Neuronal stem cell (in vitro differentiated cells): ENCODE results near the gene ZCCHC7.

Source experiments
- DNase-seq: peaks from one replicate; pipeline ENCODE4 v3.0.0-alpha.2; 2013; ENCODE audit warnings: low spot score
- H2AFZ ChIP-seq: one replicate; pipeline ENCODE4 v1.6.1; 2013; ENCODE audit warnings: mild to moderate bottlenecking, low read length, inconsistent platforms
- H2AK5ac ChIP-seq: 2 replicates; pipeline ENCODE4 v1.6.1; 2013; ENCODE audit warnings: low read depth, mild to moderate bottlenecking, inconsistent platforms, low read length, moderate library complexity, mixed read lengths
- H2BK120ac ChIP-seq: 2 replicates; pipeline ENCODE4 v1.6.1; 2013; ENCODE audit warnings: low read depth, mild to moderate bottlenecking, inconsistent platforms, low read length, moderate library complexity, mixed read lengths
- H2BK12ac ChIP-seq: one replicate; pipeline ENCODE4 v1.6.1; 2013; ENCODE audit warnings: low read length, inconsistent platforms
- H2BK15ac ChIP-seq: 2 replicates; pipeline ENCODE4 v1.6.1; 2013; ENCODE audit warnings: mild to moderate bottlenecking, low read length, inconsistent platforms, mixed read lengths
- H2BK5ac ChIP-seq: one replicate; pipeline ENCODE4 v1.6.1; 2013; ENCODE audit warnings: inconsistent platforms, mild to moderate bottlenecking, low read length, moderate library complexity
- H3K14ac ChIP-seq: one replicate; pipeline ENCODE4 v1.6.1; 2013; ENCODE audit warnings: low read length, inconsistent platforms
- H3K18ac ChIP-seq: 2 replicates; pipeline ENCODE4 v1.6.1; 2013; ENCODE audit warnings: low read length, inconsistent platforms
- H3K23ac ChIP-seq: 2 replicates; pipeline ENCODE4 v1.6.1; 2013; ENCODE audit warnings: low read depth, mild to moderate bottlenecking, mixed read lengths, low read length, inconsistent platforms; ENCODE audit not compliant: poor library complexity
- H3K27ac ChIP-seq: replicated peaks from 3 replicates; pipeline ENCODE4 v1.5.1; 2013; ENCODE audit warnings: low read length, inconsistent platforms
- H3K27me3 ChIP-seq, 3 experiments: 2 replicates each; pipeline ENCODE4 v1.6.1; 2013; ENCODE audit warnings: low read length in 3 of 3, mild to moderate bottlenecking in 2 of 3, inconsistent platforms in 1 of 3, low read depth in 1 of 3, mixed read lengths in 1 of 3, moderate library complexity in 1 of 3; ENCODE audit not compliant: control insufficient read depth in 3 of 3, insufficient read depth in 3 of 3
- H3K36me3 ChIP-seq, 2 donors: replicated peaks in 1 of 2; 2 replicates each; pipeline ENCODE4 v1.6.1; 2013; ENCODE audit warnings: low read length in 2 of 2; ENCODE audit not compliant: control insufficient read depth in 2 of 2, insufficient read depth in 2 of 2
- H3K4ac ChIP-seq: 2 replicates; pipeline ENCODE4 v1.6.1; 2013; ENCODE audit warnings: inconsistent platforms, mild to moderate bottlenecking, low read length, moderate library complexity
- H3K4me1 ChIP-seq, 2 donors: 1 replicate in 1 of 2; 2 replicates in 1 of 2; pipeline ENCODE4 v1.6.1; 2013; ENCODE audit warnings: low read length in 2 of 2, low read depth in 1 of 2; ENCODE audit not compliant: control insufficient read depth in 2 of 2, insufficient read depth in 1 of 2
- H3K4me2 ChIP-seq: one replicate; pipeline ENCODE4 v1.6.1; 2013; ENCODE audit warnings: mild to moderate bottlenecking, low read length, inconsistent platforms; ENCODE audit not compliant: insufficient read depth, poor library complexity, severe bottlenecking
- H3K4me3 ChIP-seq, 2 donors: 2 replicates each; pipeline ENCODE4 v1.5.1; 2013; ENCODE audit warnings: low read length in 2 of 2, mild to moderate bottlenecking in 2 of 2, inconsistent platforms in 1 of 2, moderate library complexity in 1 of 2
- H3K79me1 ChIP-seq: one replicate; pipeline ENCODE4 v1.6.1; 2013; ENCODE audit warnings: low read depth, mild to moderate bottlenecking, inconsistent platforms, low read length, moderate library complexity
- H3K9ac ChIP-seq: one replicate; pipeline ENCODE4 v1.6.1; 2013; ENCODE audit warnings: mild to moderate bottlenecking, low read depth, low read length, inconsistent platforms; ENCODE audit not compliant: poor library complexity
- H3K9me3 ChIP-seq, 2 donors: replicated peaks in 1 of 2; 2 replicates each; pipeline versions ENCODE3 to v1.6.1; 2013; ENCODE audit warnings: low read length in 2 of 2, mild to moderate bottlenecking in 2 of 2, inconsistent platforms in 1 of 2, low read depth in 1 of 2, mixed read lengths in 1 of 2, moderate library complexity in 1 of 2; ENCODE audit not compliant: control insufficient read depth in 2 of 2, insufficient read depth in 1 of 2
- H4K8ac ChIP-seq: one replicate; pipeline ENCODE4 v1.6.1; 2013; ENCODE audit warnings: low read depth, mild to moderate bottlenecking, inconsistent platforms, low read length, moderate library complexity
- H4K91ac ChIP-seq: one replicate; pipeline ENCODE4 v1.6.1; 2013; ENCODE audit warnings: low read length, low read depth, mild to moderate bottlenecking, inconsistent platforms; ENCODE audit not compliant: poor library complexity
- WGBS, 2 donors: extraction: QIAGEN DNeasy Blood & Tissue Kit; methylation state at CpG; one replicate each; pipeline ENCODE4 v1.1.7; 2013; ENCODE audit warnings: missing lambda C conversion rate in 2 of 2, mixed read lengths in 1 of 2; ENCODE audit not compliant: insufficient read length in 2 of 2, insufficient replicate concordance in 1 of 2; ENCODE audit errors: extremely low coverage in 2 of 2; 5-methylcytosine and 5-hydroxymethylcytosine counted together

ZCCHC7 gene

GRCh38 chr9:37348917-37349316 is 228.5 kb downstream of the ZCCHC7 start:
- no peak overlapping the region for H3K4me3 ChIP-seq
- H3K79me1 ChIP-seq: no peaks in the 10 kb centered on the region
- H3K36me3 ChIP-seq: peaks cover 2 to 46% of the 10 kb centered on the region in 2 donors
- WGBS, 2 donors: no CpG with 5 or more reads among the region's 3 CpGs
- no peak overlapping the region for H3K14ac ChIP-seq
- no peak overlapping the region for H3K4me2 ChIP-seq
- H3K27me3 ChIP-seq: no peaks in the 10 kb centered on the region
- H2BK120ac ChIP-seq: no peak overlapping the region
- H3K4ac ChIP-seq: no peak overlapping the region
- H3K27ac ChIP-seq: no peak overlapping the region
- H3K18ac ChIP-seq: no peak overlapping the region
- H3K9me3 ChIP-seq: no peaks in the 10 kb centered on the region
- no peak overlapping the region for H2AFZ ChIP-seq
- no peak overlapping the region for H2BK15ac ChIP-seq
- H3K9ac ChIP-seq: no peak overlapping the region
- H3K23ac ChIP-seq: no peak overlapping the region
- no peak overlapping the region for H2BK5ac ChIP-seq
- no peak for DNase-seq
- no peak overlapping the region for H4K8ac ChIP-seq
- no peak overlapping the region for H2BK12ac ChIP-seq
- no peaks in the 10 kb centered on the region for H3K4me1 ChIP-seq
- H2AK5ac ChIP-seq: no peak overlapping the region
- H4K91ac ChIP-seq: no peak overlapping the region

DNA sequence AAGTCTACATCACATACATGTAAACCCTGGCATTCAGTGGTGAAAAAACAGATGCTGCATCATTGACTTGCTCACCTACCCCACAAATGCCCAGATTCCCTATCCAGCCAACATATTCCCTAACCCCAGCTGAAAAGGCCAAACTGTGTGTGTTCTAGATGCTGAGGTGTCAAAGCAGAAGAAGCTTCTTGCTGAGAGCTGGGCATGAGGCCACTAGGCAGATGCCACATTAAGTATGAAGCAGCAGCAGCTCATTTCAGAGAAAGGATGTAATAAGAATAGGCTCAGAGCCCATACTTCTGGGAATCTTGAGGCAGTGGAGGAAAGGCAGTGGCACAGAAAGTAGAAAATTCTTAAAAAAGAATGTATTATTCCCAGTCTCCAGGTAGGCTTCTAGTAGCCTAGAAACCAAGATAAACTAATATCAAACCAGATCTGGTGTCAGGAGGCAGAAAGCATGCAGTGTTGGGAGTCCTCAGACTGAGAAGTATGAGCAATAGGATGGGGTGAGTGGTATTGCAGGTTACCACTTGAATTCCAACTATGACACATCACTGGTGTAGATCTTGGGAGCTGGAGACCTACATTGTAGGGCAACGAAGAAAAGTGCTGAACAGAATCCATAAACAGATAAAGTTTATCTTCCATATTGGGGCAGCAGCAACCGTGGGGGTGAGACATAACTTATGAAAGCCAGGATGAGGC is 230.3 kb downstream of the ZCCHC7 start:
- Histone ChIP-seq H2BK12ac (no peak overlapping the region), H3K36me3 (peaks cover 2 to 60% of the 10 kb centered on the region in 2 donors), H3K4ac (no peak overlapping the region), H2BK15ac (no peak overlapping the region), H3K18ac (no peak overlapping the region), H3K9ac (no peak overlapping the region), H3K4me1 (no peaks in the 10 kb centered on the region), H3K27me3 (no peaks in the 10 kb centered on the region), H2BK120ac (no peak overlapping the region), H3K14ac (no peak overlapping the region), H3K4me3 (no peak overlapping the region), H3K9me3 (no peaks in the 10 kb centered on the region), H3K79me1 (no peaks in the 10 kb centered on the region), H3K27ac (no peak overlapping the region), H2BK5ac (no peak overlapping the region), H2AK5ac (no peak overlapping the region), H4K8ac (no peak overlapping the region), H2AFZ (no peak overlapping the region), H3K23ac (no peak overlapping the region), H3K4me2 (no peak overlapping the region), H4K91ac (no peak overlapping the region)
- no CpG with 5 or more reads among the region's 2 CpGs for WGBS, 2 donors
- no peak for DNase-seq

DNA sequence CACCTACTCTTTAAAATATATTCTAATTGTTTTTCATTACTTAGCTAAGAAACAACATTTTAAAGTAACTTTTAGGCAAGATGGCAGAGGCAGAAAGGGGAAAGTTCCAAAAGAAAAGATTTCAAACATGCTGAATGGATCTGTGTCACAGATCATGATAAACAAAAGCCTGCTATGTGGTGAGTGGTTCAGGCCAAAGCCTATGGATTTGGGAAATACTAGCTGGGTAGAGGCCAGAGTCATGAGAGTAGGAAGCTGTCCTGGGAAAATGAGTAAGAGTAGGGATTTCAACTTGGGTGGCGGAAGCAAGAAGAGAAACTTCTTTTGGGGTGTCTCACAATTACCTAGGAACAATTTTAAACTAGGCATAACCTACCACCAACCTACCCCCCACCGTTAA is 233.4 kb downstream of the ZCCHC7 start:
- no peak overlapping the region for H4K8ac ChIP-seq
- no CpG with 5 or more reads among the region's 2 CpGs for WGBS, 2 donors
- no peak overlapping the region for H2BK12ac ChIP-seq
- H2AFZ ChIP-seq: no peak overlapping the region
- H3K4me1 ChIP-seq: no peaks in the 10 kb centered on the region
- no peak overlapping the region for H3K18ac ChIP-seq
- H3K36me3 ChIP-seq: peaks cover 2 to 85% of the 10 kb centered on the region in 2 donors
- H3K27me3 ChIP-seq: no peaks in the 10 kb centered on the region
- H3K79me1 ChIP-seq: no peaks in the 10 kb centered on the region
- no peaks in the 10 kb centered on the region for H3K9me3 ChIP-seq
- no peak overlapping the region for H3K4me3 ChIP-seq
- no peak overlapping the region for H2BK15ac ChIP-seq
- no peak overlapping the region for H3K9ac ChIP-seq
- no peak overlapping the region for H3K14ac ChIP-seq
- no peak overlapping the region for H3K27ac ChIP-seq
- H2AK5ac ChIP-seq: no peak overlapping the region
- no peak overlapping the region for H2BK5ac ChIP-seq
- H3K4ac ChIP-seq: no peak overlapping the region
- no peak overlapping the region for H3K23ac ChIP-seq
- no peak for DNase-seq
- no peak overlapping the region for H4K91ac ChIP-seq
- no peak overlapping the region for H2BK120ac ChIP-seq
- H3K4me2 ChIP-seq: no peak overlapping the region

DNA sequence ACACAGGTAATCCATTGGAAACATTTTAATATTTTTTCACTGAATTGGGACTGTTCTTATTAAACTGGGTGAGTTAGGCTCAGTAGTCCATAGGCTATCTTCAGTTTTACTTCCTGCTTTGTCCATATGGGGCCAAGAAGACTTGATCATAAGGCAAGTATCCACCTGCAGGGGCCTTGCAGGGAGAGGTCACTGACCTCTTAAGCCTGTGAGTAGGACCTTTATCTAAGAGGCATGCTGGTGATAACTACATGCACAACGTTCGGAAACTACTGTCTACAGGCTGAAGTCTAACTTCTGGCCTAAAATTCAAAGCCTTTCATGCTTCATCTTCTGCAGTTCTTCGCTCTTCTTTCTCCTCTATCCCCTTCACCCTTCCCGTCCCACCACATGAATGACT is 242.1 kb downstream of the ZCCHC7 start:
- Histone ChIP-seq H3K4me1 (no peaks in the 10 kb centered on the region), H2BK15ac (no peak overlapping the region)

More for the DNA sequence above, 242.1 kb downstream of the ZCCHC7 start:
- Histone ChIP-seq H2AK5ac (no peak overlapping the region), H3K9me3 (no peaks in the 10 kb centered on the region), H3K18ac (no peak overlapping the region), H3K4ac (no peak overlapping the region), H4K8ac (no peak overlapping the region), H2BK12ac (no peak overlapping the region), H2BK5ac (no peak overlapping the region), H3K4me3 (no peak overlapping the region), H3K23ac (no peak overlapping the region), H4K91ac (no peak overlapping the region), H3K14ac (no peak overlapping the region), H2AFZ (no peak overlapping the region), H3K79me1 (no peaks in the 10 kb centered on the region), H3K27ac (no peak overlapping the region), H3K9ac (no peak overlapping the region), H3K4me2 (no peak overlapping the region), H3K27me3 (no peaks in the 10 kb centered on the region), H3K36me3 (peaks cover 0 to 32% of the 10 kb centered on the region in 2 donors), H2BK120ac (no peak overlapping the region)
- WGBS, 2 donors: no CpG with 5 or more reads among the region's 4 CpGs
- DNase-seq: no peak
